ENCODE data around the gene MTUS2. TPM values are rescaled to one million over a fixed set of nuclear protein-coding genes. Genes with fewer than 3 reads are reported as not detected.

MTUS2 gene
- total RNA-seq, 4 donors from 2014 or later, result 0.08 to 0.57 TPM; not detected in 2

DNA sequence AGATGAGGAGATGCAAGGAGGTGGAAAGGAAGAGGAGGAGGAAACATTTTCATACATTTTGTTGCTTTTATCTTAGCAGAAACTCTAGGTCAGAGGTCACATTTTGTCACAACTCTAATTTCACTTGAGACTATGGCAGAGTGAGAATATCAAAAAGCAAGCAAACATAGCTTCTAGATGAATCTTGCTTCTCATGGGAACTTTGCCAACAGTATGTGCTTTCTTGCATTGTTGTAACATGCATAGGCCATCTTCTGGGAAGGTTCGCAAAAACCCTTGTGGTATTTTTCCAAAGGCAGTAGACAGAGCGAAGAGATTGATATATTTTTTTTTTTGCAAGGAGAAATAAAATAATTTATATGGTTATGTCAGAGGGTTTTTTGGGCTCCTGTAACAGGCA lies 291.3 kb downstream of the MTUS2 start:
- WGBS, 2 donors, result 24 to 40% methylated on average over 2 of the region's 2 CpGs
- Histone ChIP-seq H3K27me3 (no peaks in the 10 kb centered on the region), H3K4me3 (no peak overlapping the region), H3K36me3 (no peaks in the 10 kb centered on the region), H3K27ac (no peak overlapping the region), H3K4me1 (no peaks in the 10 kb centered on the region), H3K9me3 (no peaks in the 10 kb centered on the region)
- no peak for DNase-seq
- no peak for TF ChIP-seq POLR2A (IDR thresholded peaks at IDR 0.05)
- TF ChIP-seq, protein P1, sequence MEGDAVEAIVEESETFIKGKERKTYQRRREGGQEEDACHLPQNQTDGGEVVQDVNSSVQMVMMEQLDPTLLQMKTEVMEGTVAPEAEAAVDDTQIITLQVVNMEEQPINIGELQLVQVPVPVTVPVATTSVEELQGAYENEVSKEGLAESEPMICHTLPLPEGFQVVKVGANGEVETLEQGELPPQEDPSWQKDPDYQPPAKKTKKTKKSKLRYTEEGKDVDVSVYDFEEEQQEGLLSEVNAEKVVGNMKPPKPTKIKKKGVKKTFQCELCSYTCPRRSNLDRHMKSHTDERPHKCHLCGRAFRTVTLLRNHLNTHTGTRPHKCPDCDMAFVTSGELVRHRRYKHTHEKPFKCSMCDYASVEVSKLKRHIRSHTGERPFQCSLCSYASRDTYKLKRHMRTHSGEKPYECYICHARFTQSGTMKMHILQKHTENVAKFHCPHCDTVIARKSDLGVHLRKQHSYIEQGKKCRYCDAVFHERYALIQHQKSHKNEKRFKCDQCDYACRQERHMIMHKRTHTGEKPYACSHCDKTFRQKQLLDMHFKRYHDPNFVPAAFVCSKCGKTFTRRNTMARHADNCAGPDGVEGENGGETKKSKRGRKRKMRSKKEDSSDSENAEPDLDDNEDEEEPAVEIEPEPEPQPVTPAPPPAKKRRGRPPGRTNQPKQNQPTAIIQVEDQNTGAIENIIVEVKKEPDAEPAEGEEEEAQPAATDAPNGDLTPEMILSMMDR (IDR thresholded peaks at IDR 0.05), result no peak
- intact Hi-C loops (cut with DNase I), result no loop called here

- TF ChIP-seq, protein P1 (IDR thresholded peaks at IDR 0.05), result no peak
- no peak for TF ChIP-seq POLR2A (IDR thresholded peaks at IDR 0.05)
These were observed 295.7 kb downstream of the MTUS2 start for GRCh38 chr13:29115842-29116241.

DNA sequence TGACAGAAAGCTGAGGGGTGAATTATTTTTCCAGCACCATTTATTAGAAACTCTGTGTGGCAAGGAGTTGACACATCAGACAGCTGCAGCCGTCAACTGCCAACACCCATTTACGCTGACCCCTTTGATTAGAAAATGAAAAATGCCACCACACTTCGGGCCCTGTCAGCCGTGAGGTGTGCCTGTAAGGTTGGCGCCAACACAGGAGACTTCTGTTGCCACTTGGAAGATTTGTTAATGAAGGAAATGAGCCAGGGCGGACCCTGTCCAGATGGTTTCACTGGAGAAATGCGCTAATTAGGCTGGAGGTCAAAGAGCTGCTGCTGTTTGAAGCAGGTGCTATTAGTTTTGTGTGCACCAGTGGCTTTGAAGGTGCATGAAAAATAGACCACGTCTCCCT lies 297.5 kb downstream of the MTUS2 start:
- Histone ChIP-seq H3K4me3 (no peak overlapping the region), H3K27me3 (no peaks in the 10 kb centered on the region), H3K4me1 (no peaks in the 10 kb centered on the region), H3K36me3 (no peaks in the 10 kb centered on the region), H3K9me3 (no peaks in the 10 kb centered on the region), H3K27ac (no peak overlapping the region)
- 78 to 81% methylated on average over 8 of the region's 8 CpGs for WGBS, 2 donors
- intact Hi-C loops (cut with DNase I), result no loop called here
- TF ChIP-seq POLR2A (IDR thresholded peaks at IDR 0.05), result no peak
- TF ChIP-seq, protein P1 (IDR thresholded peaks at IDR 0.05), result no peak
- no peak for DNase-seq

More at GRCh38 chr13:29115842-29116241, 295.7 kb downstream of the MTUS2 start:
- intact Hi-C loops (cut with DNase I), result no loop called here
- no peaks in the 10 kb centered on the region for H3K36me3 ChIP-seq
- H3K9me3 ChIP-seq, result no peaks in the 10 kb centered on the region
- no peak for DNase-seq
- no peaks in the 10 kb centered on the region for H3K27me3 ChIP-seq
- WGBS, 2 donors, result 68 to 69% methylated on average over 1 of the region's 1 CpG
- H3K27ac ChIP-seq, result no peak overlapping the region
- H3K4me3 ChIP-seq, result no peak overlapping the region
- H3K4me1 ChIP-seq, result no peaks in the 10 kb centered on the region

- no peaks in the 10 kb centered on the region for H3K27me3 ChIP-seq
- no peaks in the 10 kb centered on the region for H3K4me1 ChIP-seq
- no peaks in the 10 kb centered on the region for H3K9me3 ChIP-seq
- H3K27ac ChIP-seq, result no peak overlapping the region
- H3K36me3 ChIP-seq, result no peaks in the 10 kb centered on the region
- no peak for DNase-seq
- intact Hi-C loops (cut with DNase I), result no loop called here
- WGBS, 2 donors, result 30 to 33% methylated on average over 1 of the region's 1 CpG
- TF ChIP-seq POLR2A (IDR thresholded peaks at IDR 0.05), result no peak
- TF ChIP-seq, protein P1 (IDR thresholded peaks at IDR 0.05), result no peak
- H3K4me3 ChIP-seq, result no peak overlapping the region
These were observed 298.3 kb downstream of the MTUS2 start for GRCh38 chr13:29118471-29118870.

GRCh38 chr13:29125191-29125933 lies 305.2 kb downstream of the MTUS2 start:
- DNase-seq, result no peak
- no peaks in the 10 kb centered on the region for H3K36me3 ChIP-seq
- intact Hi-C loops (cut with DNase I), result no loop called here
- no peaks in the 10 kb centered on the region for H3K9me3 ChIP-seq
- no peak overlapping the region for H3K27ac ChIP-seq
- WGBS, 2 donors, result 21 to 30% methylated on average over 5 of the region's 5 CpGs
- no peak overlapping the region for H3K4me3 ChIP-seq
- no peaks in the 10 kb centered on the region for H3K27me3 ChIP-seq
- H3K4me1 ChIP-seq, result no peaks in the 10 kb centered on the region
- TF ChIP-seq, protein P1 (IDR thresholded peaks at IDR 0.05), result no peak
- no peak for TF ChIP-seq POLR2A (IDR thresholded peaks at IDR 0.05)
